HepG2 (cell line): ENCODE results near the gene TAF1A. TPM values are rescaled to one million over a fixed set of nuclear protein-coding genes. Genes with fewer than 3 reads are reported as not detected.

ENCODE experiments used
- ATAC-seq: fragments of 200-7000 bp; cut with Tn5 transposase; 3 replicates; pipeline ENCODE4 v1.9.1; 2020; ENCODE audit warnings: mild to moderate bottlenecking, moderate library complexity
- BruUV-seq: library from RNA; stranded (reverse); fragments of 400-500 nt; replicated peaks from 2 replicates; lab custom pipeline; 2021; lab: Mats Ljungman, UMichigan
- CTCF ChIA-PET: fragments of 300-600 bp; formaldehyde crosslinking; extraction: SDS; loops from one replicate; lab custom pipeline; 2021; ENCODE audit warnings: low total read pairs, inconsistent platforms, low intra/inter-chr PET ratio; lab: Yijun Ruan, JAX
- POLR2A ChIA-PET: fragments of 350-600 bp; sonication (Branson Sonifier 250); formaldehyde crosslinking; loops from one replicate; lab custom pipeline; 2020; ENCODE audit warnings: antibody characterized with exemption, inconsistent platforms; lab: Yijun Ruan, JAX
- DNase-seq: peaks from one replicate; pipeline ENCODE4 v3.0.0-alpha.2; 2015; ENCODE audit warnings: low spot score
- FAIRE-seq: peaks from 3 replicates; lab custom pipeline; 2011; peaks lifted over from hg19 to GRCh38; lab: Jason Lieb, UNC
- H2AFZ ChIP-seq: one replicate; pipeline ENCODE4 v1.6.1; 2011; ENCODE audit warnings: low read length, inconsistent platforms
- H3K27ac ChIP-seq: fragments of 300-600 bp; 3 replicates; pipeline ENCODE4 v1.8.0; 2011; ENCODE audit warnings: mixed run types, mild to moderate bottlenecking, mixed read lengths, low read length, inconsistent platforms; ENCODE audit not compliant: insufficient read depth; ENCODE audit errors: extremely low read length
- H3K27me3 ChIP-seq, 2 experiments: fragments of 200-600 bp in 1 of 2; 2 replicates in 1 of 2; 3 replicates in 1 of 2; pipeline versions ENCODE4 v1.6.0 to v1.8.0; 2011; ENCODE audit warnings: low read length in 2 of 2, mild to moderate bottlenecking in 2 of 2, moderate library complexity in 2 of 2, inconsistent platforms in 1 of 2; ENCODE audit not compliant: insufficient read depth in 2 of 2, control insufficient read depth in 1 of 2
- H3K36me3 ChIP-seq, 2 experiments: fragments of 200-600 bp in 1 of 2; replicated peaks in 1 of 2; 2 replicates in 1 of 2; 3 replicates in 1 of 2; pipeline versions ENCODE4 v1.5.1 to v1.8.0; 2011; ENCODE audit warnings: low read length in 2 of 2, inconsistent platforms in 1 of 2; ENCODE audit not compliant: insufficient read depth in 2 of 2, control insufficient read depth in 1 of 2
- H3K4me1 ChIP-seq: 2 replicates; pipeline ENCODE4 v1.5.1; 2012; ENCODE audit warnings: low read length, inconsistent platforms; ENCODE audit not compliant: insufficient read depth
- H3K4me2 ChIP-seq: 2 replicates; pipeline ENCODE4 v1.6.0; 2011; ENCODE audit warnings: low read depth, low read length, inconsistent platforms
- H3K4me3 ChIP-seq, 3 experiments: fragments of 200-600 bp in 1 of 3; sonication (generic), shearing (Covaris generic) in 1 of 3; replicated peaks in 1 of 3; 2 replicates each; pipeline ENCODE4 v1.5.1; 2011 to 2016; ENCODE audit warnings: low read length in 3 of 3, inconsistent platforms in 2 of 3, low read depth in 2 of 3, mild to moderate bottlenecking in 2 of 3, control low read depth in 1 of 3, mixed read lengths in 1 of 3; ENCODE audit not compliant: insufficient read depth in 1 of 3
- H3K79me2 ChIP-seq: one replicate; pipeline ENCODE4 v1.6.1; 2011; ENCODE audit warnings: low read length, inconsistent platforms; ENCODE audit not compliant: insufficient read depth
- H3K9ac ChIP-seq: 2 replicates; pipeline ENCODE4 v1.6.0; 2011; ENCODE audit warnings: mild to moderate bottlenecking, low read depth, low read length, inconsistent platforms; ENCODE audit not compliant: insufficient read depth
- H3K9me3 ChIP-seq: 2 replicates; pipeline ENCODE4 v1.5.1; 2012; ENCODE audit warnings: mild to moderate bottlenecking, low read length
- H4K20me1 ChIP-seq: 2 replicates; pipeline ENCODE4 v1.6.0; 2011; ENCODE audit warnings: inconsistent platforms, mild to moderate bottlenecking, low read length, moderate library complexity; ENCODE audit not compliant: insufficient read depth
- ARNT ChIP-seq: fragments of 450-650 bp; IDR thresholded peaks from 2 replicates; pipeline ENCODE4 v1.6.1; 2017
- CCAR2 ChIP-seq: fragments of 200-400 bp; formaldehyde crosslinking; optimal IDR thresholded peaks from 2 replicates; pipeline ENCODE3; 2018; ENCODE audit warnings: low read depth, mild to moderate bottlenecking, low read length, moderate library complexity
- CREBL2 ChIP-seq: sonication (generic); formaldehyde crosslinking; IDR thresholded peaks from 2 replicates; pipeline ENCODE4 v1.8.1; 2023; ENCODE audit warnings: missing genetic modification reagents, mild to moderate bottlenecking, borderline replicate concordance
- CTCF ChIP-seq: sonication (generic); formaldehyde crosslinking; IDR thresholded peaks from 2 replicates; pipeline ENCODE4 v1.5.0; 2020; ENCODE audit warnings: mild to moderate bottlenecking, missing genetic modification reagents, moderate library complexity
- ELF3 ChIP-seq: IDR thresholded peaks from 2 replicates; pipeline ENCODE4 v1.6.1; 2016; ENCODE audit warnings: missing genetic modification reagents, missing compliant biosample characterization
- ERF ChIP-seq: IDR thresholded peaks from 2 replicates; pipeline ENCODE4 v1.6.1; 2018; ENCODE audit warnings: missing biosample characterization, missing genetic modification reagents
- GATAD2A ChIP-seq: IDR thresholded peaks from 2 replicates; pipeline ENCODE4 v1.6.1; 2016
- IKZF4 ChIP-seq: sonication (generic); formaldehyde crosslinking; IDR thresholded peaks from 2 replicates; pipeline ENCODE4 v1.5.1; 2020; ENCODE audit warnings: borderline replicate concordance, mild to moderate bottlenecking, low read depth, missing genetic modification reagents; ENCODE audit errors: not compliant biosample characterization
- IRF2 ChIP-seq: IDR thresholded peaks from 2 replicates; pipeline ENCODE4 v1.6.1; 2018; ENCODE audit warnings: missing genetic modification reagents, missing compliant biosample characterization
- MED1 ChIP-seq: sonication (generic); formaldehyde crosslinking; IDR thresholded peaks from 2 replicates; pipeline ENCODE4 v1.4.0; 2020; ENCODE audit warnings: missing genetic modification reagents
- POGK ChIP-seq: sonication (generic); formaldehyde crosslinking; conservative IDR thresholded peaks from 2 replicates; pipeline ENCODE4 v1.8.0; 2022; ENCODE audit warnings: mild to moderate bottlenecking, moderate library complexity, missing genetic modification reagents
- RAD21 ChIP-seq: fragments of 450-650 bp; formaldehyde crosslinking; IDR thresholded peaks from 2 replicates; pipeline ENCODE4 v1.5.0; 2020; ENCODE audit warnings: mild to moderate bottlenecking
- SMC3 ChIP-seq: IDR thresholded peaks from 2 replicates; pipeline ENCODE4 v1.6.1; 2011; ENCODE audit warnings: low read length, improper control_type of control experiment
- STAG1 ChIP-seq: sonication (generic); formaldehyde crosslinking; IDR thresholded peaks from 2 replicates; pipeline ENCODE4 v1.4.0; 2020; ENCODE audit warnings: missing genetic modification reagents
- TRAFD1 ChIP-seq: sonication (generic); formaldehyde crosslinking; IDR thresholded peaks from 2 replicates; pipeline ENCODE4 v1.5.1; 2020; ENCODE audit warnings: missing genetic modification reagents, mild to moderate bottlenecking, borderline replicate concordance
- ZFAT ChIP-seq: sonication (generic); formaldehyde crosslinking; conservative IDR thresholded peaks from 2 replicates; pipeline ENCODE4 v1.8.1; 2023; ENCODE audit warnings: missing genetic modification reagents, inconsistent platforms
- ZNF784 ChIP-seq: sonication (generic); formaldehyde crosslinking; IDR thresholded peaks from 2 replicates; pipeline ENCODE4 v1.5.1; 2020; ENCODE audit warnings: missing genetic modification reagents, mild to moderate bottlenecking, borderline replicate concordance
- WGBS: methylation state at CpG from one replicate; pipeline ENCODE4 v1.1.6; 2017; ENCODE audit warnings: low lambda C conversion rate; 5-methylcytosine and 5-hydroxymethylcytosine counted together
- in situ Hi-C: cut with HindIII; loops from 2 replicates; pipeline ENCODE4 v1.10.0; 2017; ENCODE audit warnings: low pct_unique_long_range_greater_than_20kb; ENCODE audit not compliant: extremely low pct_ligation_motif_present
- intact Hi-C: fragments of 100-400 bp; cut with micrococcal nuclease; formaldehyde crosslinking; loops from one replicate; pipeline ENCODE4 v1.10.0; 2022; ENCODE audit not compliant: unreplicated experiment
- polyA plus RNA-seq, 8 experiments: library from polyadenylated mRNA; depleted of rRNA in 3 of 8; stranded (reverse) in 7 of 8; unstranded in 1 of 8; fragments of >200 nt; fragmentation: Illumina TruSeq in 4 of 8; extraction: Trizol in 4 of 8; gene quantifications; 2 replicates each; pipeline versions ENCODE4 v1.2.1 to v1.2.3, GENCODE V29; 2011 to 2016; ENCODE audit warnings: low read depth in 4 of 8, missing spikeins in 1 of 8, mixed read lengths in 1 of 8; ENCODE audit not compliant: insufficient read depth in 1 of 8
- total RNA-seq, 5 experiments: library from RNA; depleted of rRNA; stranded (reverse); fragments of >200 nt; fragmentation: Illumina TruSeq; extraction: Trizol; gene quantifications; 2 replicates each; pipeline ENCODE4 v1.2.3, GENCODE V29; 2016; ENCODE audit warnings: low read depth in 1 of 5

TAF1A gene
- total and polyA plus RNA-seq, 2 of the 13 experiments (the other 11 are each of a cell fraction or from before 2014, with no cell fraction given): 3.3 to 10.7 TPM

GRCh38 chr1:222634180-222635013, 44.7 kb upstream of the TAF1A start:
- no peak overlapping the region for H3K9ac ChIP-seq
- no peak overlapping the region for H3K27ac ChIP-seq
- no peaks in the 10 kb centered on the region for H3K27me3 ChIP-seq
- DNase-seq (peak; percentile 87), ATAC-seq (peak; percentile 84), FAIRE-seq (peak; percentile 70)
- in situ Hi-C loops (loop anchor here (5.0 kb wide), 1 partner anchor 167 kb away; no protein-coding TSS in a partner anchor), intact Hi-C loops (loop anchor here (1.0 kb wide), 2 partner anchors 91 to 169 kb away; no protein-coding TSS in a partner anchor)
- ChIA-PET CTCF (interaction anchor here (1.6 to 4.8 kb wide), 2 partner anchors 90 to 169 kb away, joined by 5 to 44 read pairs; no protein-coding TSS in a partner anchor), POLR2A (interaction anchor here (1.0 to 1.7 kb wide), 3 partner anchors 9 to 169 kb away, joined by 3 to 13 read pairs (median 7); no protein-coding TSS in a partner anchor)
- no peaks in the 10 kb centered on the region for H3K4me1 ChIP-seq
- no peaks in the 10 kb centered on the region for H4K20me1 ChIP-seq
- no peaks in the 10 kb centered on the region for H3K79me2 ChIP-seq
- no peaks in the 10 kb centered on the region for H3K9me3 ChIP-seq
- H3K36me3 ChIP-seq: peaks cover 9 to 75% of the 10 kb centered on the region in 2 experiments
- no peak overlapping the region for H3K4me3 ChIP-seq
- H3K4me2 ChIP-seq: no peak overlapping the region
- no peak overlapping the region for H2AFZ ChIP-seq
- 43% methylated on average over 7 of the region's 7 CpGs for WGBS
- BruUV-seq: no TSS peak
- TF ChIP-seq ELF3 (CRISPR knock-in tag): 0 out of 2 replicates have a peak, but pooled peaks have one; percentile 19
- TF ChIP-seq IKZF4 (CRISPR knock-in tag): no peak
- TF ChIP-seq CTCF: peak; percentile 77
- TF ChIP-seq RAD21 (CRISPR knock-in tag): peak; percentile 61; the same call in 1 of the 2 replicates
- 0 out of 2 replicates have a peak, but pooled peaks have one; percentile 35 for TF ChIP-seq IRF2 (CRISPR knock-in tag)
- no peak for TF ChIP-seq ARNT
- TF ChIP-seq CCAR2: no peak
- peak; percentile 45; the same call in 1 of the 2 replicates for TF ChIP-seq GATAD2A (CRISPR knock-in tag)
- peak; percentile 76 for TF ChIP-seq STAG1 (CRISPR knock-in tag)
- TF ChIP-seq TRAFD1 (CRISPR knock-in tag): no peak
- TF ChIP-seq CREBL2 (CRISPR knock-in tag): no peak
- TF ChIP-seq ERF (CRISPR knock-in tag): 0 out of 2 replicates have a peak, but pooled peaks have one; percentile 39
- TF ChIP-seq POGK (CRISPR knock-in tag): no peak
- no peak for TF ChIP-seq ZNF784 (CRISPR knock-in tag)
- no peak for TF ChIP-seq ZFAT (CRISPR knock-in tag)
- TF ChIP-seq SMC3: peak; percentile 84
- 0 out of 2 replicates have a peak, but pooled peaks have one; percentile 18 for TF ChIP-seq MED1 (CRISPR knock-in tag)
